WTC11 (cell line): ENCODE data around the gene MGAT4A.

ENCODE experiments used
- CTCF ChIP-seq: fragments of 200-600 bp; IDR thresholded peaks from 2 replicates; pipeline ENCODE4 v1.8.0; 2022; ENCODE audit warnings: antibody characterized with exemption
- E2F1 ChIP-seq: sonication (generic); formaldehyde crosslinking; IDR thresholded peaks from 2 replicates; pipeline ENCODE4 v1.8.0; 2022; ENCODE audit warnings: mild to moderate bottlenecking, missing genetic modification reagents
- IRF1 ChIP-seq: sonication (generic); formaldehyde crosslinking; IDR thresholded peaks from 2 replicates; pipeline ENCODE4 v1.8.0; 2023; ENCODE audit warnings: missing genetic modification reagents
- STAT6 ChIP-seq: sonication (generic); formaldehyde crosslinking; conservative IDR thresholded peaks from 2 replicates; pipeline ENCODE4 v1.8.1; 2023; ENCODE audit warnings: mild to moderate bottlenecking, low read depth, missing genetic modification reagents, moderate library complexity
- USF1 ChIP-seq: sonication (generic); formaldehyde crosslinking; IDR thresholded peaks from 2 replicates; pipeline ENCODE4 v1.8.0; 2022; ENCODE audit warnings: mild to moderate bottlenecking, missing genetic modification reagents
- ZNF416 ChIP-seq: fragments of 250-450 bp; sonication (Bioruptor Pico); IDR thresholded peaks from 2 replicates; pipeline ENCODE4 v1.9.0; 2021; ENCODE audit warnings: mild to moderate bottlenecking, inconsistent platforms

GRCh38 chr2:98761909-98762308 lies 31.0 kb upstream of the MGAT4A start:
- TF ChIP-seq STAT6 (CRISPR knock-in tag) (no peak), ZNF416 (CRISPR knock-in tag) (no peak), USF1 (no peak), E2F1 (CRISPR knock-in tag) (no peak), CTCF (no peak), IRF1 (CRISPR knock-in tag) (no peak)
